ENCODE measurements around the gene CEBPA.
"Not testable (repeated sequence)": the region's sequence is repeated elsewhere in the genome, so short reads cannot be mapped to it uniquely, and the experiment has no call there.

The CEBPA gene

DNA sequence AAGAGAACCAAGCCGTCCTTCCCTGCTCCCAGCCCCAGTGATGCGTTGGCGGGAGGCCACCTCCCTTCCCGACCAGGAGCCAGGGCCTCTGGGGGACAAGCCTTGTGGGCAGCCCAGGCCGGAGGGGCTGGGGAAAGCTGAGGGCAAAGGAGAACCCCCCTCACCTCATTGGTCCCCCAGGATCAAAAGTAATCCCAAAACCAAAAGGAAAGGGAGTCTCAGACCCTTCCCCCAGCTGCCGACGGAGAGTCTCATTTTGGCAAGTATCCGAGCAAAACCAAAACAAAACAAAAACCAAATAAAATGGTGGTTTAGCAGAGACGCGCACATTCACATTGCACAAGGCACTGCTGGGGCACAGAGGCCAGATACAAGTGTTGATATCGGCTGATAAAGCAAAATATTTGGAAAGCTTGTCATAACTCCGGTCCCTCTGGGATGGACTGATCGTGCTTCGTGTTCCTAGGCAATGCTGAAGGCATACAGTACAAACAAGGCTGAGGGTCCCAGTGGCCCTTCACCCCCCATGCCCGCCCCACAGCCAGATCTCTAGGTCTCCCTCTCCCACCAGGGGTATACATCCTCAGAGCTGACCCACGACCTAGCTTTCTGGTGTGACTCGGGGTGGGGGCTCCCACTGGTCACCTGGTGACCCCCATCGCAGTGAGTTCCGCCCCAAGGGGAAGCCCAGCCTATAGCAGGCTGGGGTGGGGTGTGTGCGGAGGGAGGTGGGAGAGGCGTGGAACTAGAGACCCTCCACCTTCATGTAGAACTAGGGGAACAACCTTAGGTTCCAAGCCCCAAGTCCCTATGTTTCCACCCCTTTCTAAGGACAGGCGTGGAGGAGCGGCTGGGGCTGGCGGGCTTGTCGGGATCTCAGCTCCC is 2.1 kb downstream of the CEBPA start:
- DNase-seq, result no peak

GRCh38 chr19:33299051-33299688 is 3.2 kb downstream of the CEBPA start:
- DNase-seq, result no peak

DNA sequence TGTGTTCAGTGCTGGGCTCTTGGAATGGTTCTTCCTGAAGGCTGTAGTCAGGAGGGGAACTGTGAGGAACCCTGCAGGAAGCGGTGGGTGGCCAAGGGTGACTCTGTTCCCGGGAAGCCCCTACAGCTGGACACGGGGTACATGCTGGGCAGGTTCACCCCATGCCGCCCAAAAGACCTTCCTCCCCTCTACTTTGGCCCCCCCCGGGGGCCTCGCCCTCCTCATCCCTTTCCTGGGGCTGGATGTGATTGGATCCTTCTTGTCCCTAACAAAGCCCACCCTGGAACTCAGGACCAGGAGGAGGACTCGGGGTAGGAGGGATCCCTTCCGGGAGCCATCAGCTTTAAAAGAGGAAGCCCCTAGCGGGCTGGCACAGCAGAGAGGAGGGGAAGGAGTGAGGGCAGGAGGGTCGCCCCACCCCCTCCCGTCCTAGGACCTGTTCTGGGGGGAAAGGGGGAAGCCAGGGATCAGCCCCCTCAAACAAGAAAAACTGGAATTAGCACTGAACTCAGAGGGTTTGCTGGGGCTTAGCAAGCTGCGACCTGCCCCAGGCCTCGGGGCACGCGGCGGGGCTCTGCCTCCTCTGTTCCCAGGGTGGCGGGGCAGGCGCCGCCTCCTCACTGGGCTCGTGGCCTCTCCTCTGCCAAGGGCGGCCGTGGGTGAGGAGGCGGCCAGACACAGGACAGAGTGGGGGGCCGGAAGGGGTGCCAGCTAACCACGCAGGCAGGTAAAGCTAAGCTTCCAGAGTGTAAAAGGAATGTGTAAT is 4.0 kb downstream of the CEBPA start:
- DNase-seq, result no peak

- no peak for DNase-seq
Observed at GRCh38 chr19:33297401-33298145, 4.8 kb downstream of the CEBPA start.

- DNase-seq, result no peak
Observed at GRCh38 chr19:33296488-33296971, 5.8 kb downstream of the CEBPA start.

DNA sequence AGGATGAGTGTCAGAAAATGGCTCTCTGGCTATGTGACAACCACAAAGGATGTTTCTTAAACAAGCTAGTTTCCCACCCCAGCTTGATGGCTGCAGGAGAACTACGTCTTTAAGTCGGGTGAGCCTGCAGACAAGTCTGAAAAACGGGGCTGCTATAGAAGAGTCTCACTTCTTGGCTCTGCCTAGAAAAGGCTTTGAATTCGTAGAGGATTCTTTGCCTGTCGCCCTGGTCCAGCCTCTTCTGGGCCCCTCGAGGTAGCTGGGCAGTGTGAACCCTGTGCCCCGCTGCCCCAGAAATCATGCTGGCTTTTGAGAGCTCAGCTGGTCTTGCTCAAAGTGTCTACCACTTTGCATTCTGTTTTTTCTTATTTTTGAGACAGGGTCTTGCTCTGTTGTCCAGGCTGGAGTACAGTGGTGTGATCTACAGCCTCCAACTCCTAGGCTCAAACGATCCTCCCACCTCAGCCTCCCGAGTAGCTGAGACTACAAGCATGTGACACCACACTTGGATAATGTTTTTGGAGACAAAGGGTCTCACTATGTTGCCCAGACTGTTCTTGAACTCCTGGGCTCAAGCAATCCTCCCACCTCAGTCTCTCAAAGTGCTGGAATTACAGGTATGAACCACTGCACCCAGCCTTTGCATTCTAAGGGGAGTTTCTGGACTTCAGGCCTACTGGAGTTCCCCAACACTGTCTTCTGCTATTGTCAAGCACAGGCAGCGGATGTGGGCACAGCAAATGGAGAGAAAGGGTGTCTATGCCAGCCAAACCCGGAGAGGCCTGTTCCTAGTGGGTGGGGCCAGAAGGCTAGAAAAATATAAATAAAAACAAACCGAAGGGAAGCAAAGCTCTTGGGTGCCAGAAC is 6.5 kb downstream of the CEBPA start:
- DNase-seq, result no peak

GRCh38 chr19:33295046-33295445 is 7.3 kb downstream of the CEBPA start:
- not testable (repeated sequence) for DNase-seq

GRCh38 chr19:33294058-33294798 is 8.1 kb downstream of the CEBPA start:
- no peak for DNase-seq

DNA sequence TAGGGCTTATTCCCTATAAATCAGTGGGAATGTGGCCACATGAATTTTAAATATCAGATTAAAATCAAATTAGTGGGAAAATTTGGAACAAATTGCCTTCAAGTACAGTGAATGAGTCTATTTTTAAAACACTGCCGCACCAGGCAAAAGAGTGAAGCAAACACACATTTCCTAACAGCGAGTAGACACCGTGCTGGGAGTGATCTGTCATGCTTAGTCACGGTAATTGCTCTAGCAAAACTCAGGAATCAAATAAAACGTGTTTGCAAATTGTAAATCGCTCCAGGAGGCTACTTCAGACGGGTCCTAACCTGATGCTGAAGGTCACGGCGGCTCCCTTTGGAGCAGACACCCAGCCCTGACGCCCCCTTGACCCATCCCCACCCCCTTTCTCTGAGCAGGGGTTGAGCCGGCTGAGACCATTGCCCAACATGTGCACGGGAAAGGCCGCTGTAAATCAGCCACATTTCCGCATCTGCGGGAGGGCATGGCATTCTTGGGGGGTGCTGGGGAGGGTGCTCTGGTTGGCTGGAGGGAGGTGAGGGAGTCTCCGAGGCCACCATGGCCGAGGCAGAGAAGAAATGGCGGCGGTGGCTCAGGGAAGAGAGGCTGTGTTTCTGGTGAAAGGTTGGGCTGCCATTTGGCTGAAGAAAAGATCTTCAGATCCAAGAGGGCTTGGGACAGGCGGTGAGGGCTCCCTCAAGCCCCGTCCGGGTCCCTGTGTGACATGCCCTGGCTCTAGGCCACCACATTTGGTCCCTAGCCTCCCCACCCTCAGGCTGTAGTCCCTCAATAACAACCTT is 8.9 kb downstream of the CEBPA start:
- no peak for DNase-seq

- DNase-seq, result no peak
Observed at GRCh38 chr19:33292595-33293254, 9.6 kb downstream of the CEBPA start.

- no peak for DNase-seq
Observed at GRCh38 chr19:33291623-33292534, 10.5 kb downstream of the CEBPA start.

DNA sequence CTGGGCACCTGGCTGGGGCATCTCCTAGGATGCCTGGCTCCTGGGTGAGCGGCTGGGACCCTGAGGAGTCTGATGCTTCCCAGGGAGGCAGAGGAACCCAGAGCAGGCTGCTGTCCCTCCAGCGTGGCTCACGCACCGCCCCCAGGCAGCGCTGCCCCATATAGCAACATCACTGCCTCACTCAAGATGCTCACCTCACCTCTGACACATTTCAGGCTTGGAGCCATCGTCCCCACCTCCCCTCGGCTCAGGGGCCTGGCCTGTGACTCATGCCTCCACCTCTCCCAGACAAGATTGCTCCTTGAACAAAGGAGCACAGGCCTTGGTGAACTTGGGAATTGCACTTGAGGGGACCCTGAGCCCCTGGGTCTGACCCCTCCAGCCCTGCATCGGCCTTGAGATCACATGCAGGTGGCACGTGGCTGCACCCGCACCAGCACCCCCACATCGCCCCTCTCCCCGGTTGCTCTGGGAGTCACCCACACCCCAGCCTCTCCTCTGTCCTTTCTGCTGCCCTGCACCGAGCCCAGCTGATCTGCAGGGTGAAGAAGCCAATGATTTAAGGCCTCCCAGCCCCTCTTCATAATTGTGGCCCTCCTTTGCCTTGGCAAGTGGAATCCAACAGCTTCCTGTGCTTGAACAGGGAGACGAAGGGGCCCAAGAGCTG is 11.2 kb downstream of the CEBPA start:
- DNase-seq, result no peak

GRCh38 chr19:33290082-33290815 is 12.1 kb downstream of the CEBPA start:
- no peak for DNase-seq

DNA sequence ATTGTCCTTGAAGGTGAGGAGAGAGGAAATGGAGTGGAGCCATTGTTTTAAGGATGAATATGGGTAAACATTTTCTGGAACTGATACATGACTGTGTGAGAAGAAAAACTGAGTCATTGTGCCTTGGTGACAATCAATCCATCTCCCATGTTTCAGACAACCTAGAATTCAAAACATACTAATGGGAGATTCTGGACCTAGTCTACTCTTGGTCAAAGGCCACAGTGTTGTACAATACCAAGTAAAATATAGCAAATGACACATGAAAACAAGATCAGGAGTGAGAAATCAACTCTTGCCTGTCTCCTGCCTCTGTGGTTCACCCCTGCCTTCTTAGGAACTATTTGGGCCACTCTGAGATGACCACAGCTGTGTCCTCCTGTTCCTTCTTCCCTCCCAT is 13.1 kb downstream of the CEBPA start:
- no peak for DNase-seq

GRCh38 chr19:33288666-33289065 is 13.7 kb downstream of the CEBPA start:
- no peak for DNase-seq

DNA sequence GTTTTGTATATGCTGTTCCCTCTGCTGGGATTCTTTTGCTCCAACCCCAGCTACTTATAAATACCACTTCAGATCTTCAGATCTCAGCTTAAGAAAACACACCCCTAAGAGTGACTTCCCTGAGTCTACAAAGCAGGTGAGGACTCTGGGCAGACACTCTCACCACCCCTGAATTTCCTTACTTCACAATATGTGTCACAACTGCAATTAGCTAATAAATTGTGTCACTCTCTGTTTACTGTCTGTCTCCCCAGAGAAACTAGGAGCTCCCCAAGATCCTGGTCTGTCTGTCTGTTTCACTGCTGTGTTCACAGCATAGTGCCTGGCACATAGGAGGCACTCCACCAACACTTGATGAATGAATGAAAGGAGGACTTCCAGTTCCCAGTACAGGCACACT is 14.4 kb downstream of the CEBPA start:
- DNase-seq, result no peak

GRCh38 chr19:33287438-33287837 is 14.9 kb downstream of the CEBPA start:
- DNase-seq, result no peak
